Subcutaneous abdominal adipose tissue (tissue), 5 donors: Measurements from ENCODE around the gene EPHA6.

Source experiments
- H3K27ac ChIP-seq: one replicate; pipeline ENCODE4 v1.7.0; 2013; ENCODE audit warnings: low read depth, mild to moderate bottlenecking, inconsistent platforms, low read length, moderate library complexity
- H3K27me3 ChIP-seq, 5 donors: one replicate each; pipeline ENCODE4 v1.7.0; 2013; ENCODE audit warnings: low read length in 5 of 5, inconsistent platforms in 1 of 5; ENCODE audit not compliant: control insufficient read depth in 5 of 5, insufficient read depth in 4 of 5
- H3K36me3 ChIP-seq, 5 donors: one replicate each; pipeline ENCODE4 v1.7.0; 2013; ENCODE audit warnings: low read length in 5 of 5; ENCODE audit not compliant: control insufficient read depth in 5 of 5, insufficient read depth in 5 of 5
- H3K4me1 ChIP-seq, 5 donors: one replicate each; pipeline ENCODE4 v1.7.0; 2013; ENCODE audit warnings: low read length in 5 of 5, mild to moderate bottlenecking in 3 of 5, moderate library complexity in 1 of 5; ENCODE audit not compliant: control insufficient read depth in 5 of 5, insufficient read depth in 5 of 5
- H3K4me3 ChIP-seq, 5 donors: one replicate each; pipeline ENCODE4 v1.7.0; 2013; ENCODE audit warnings: low read length in 5 of 5, low read depth in 1 of 5
- H3K9ac ChIP-seq, 5 donors: one replicate each; pipeline ENCODE4 v1.7.0; 2013; ENCODE audit warnings: low read length in 5 of 5, mild to moderate bottlenecking in 4 of 5, moderate library complexity in 3 of 5
- H3K9me3 ChIP-seq, 5 donors: one replicate each; pipeline ENCODE4 v1.7.0; 2013; ENCODE audit warnings: low read length in 5 of 5; ENCODE audit not compliant: control insufficient read depth in 5 of 5
- donor health status: healthy.
- donor health status: healthy.
- donor health status: healthy.
- donor health status: healthy.
- donor health status: healthy.

The EPHA6 gene

GRCh38 chr3:96833301-96833700 is 18.9 kb downstream of the EPHA6 start:
- Histone ChIP-seq H3K9ac (no peak overlapping the region), H3K4me1 (no peaks in the 10 kb centered on the region), H3K4me3 (no peak overlapping the region), H3K36me3 (no peaks in the 10 kb centered on the region), H3K27me3 (peaks cover 0 to under 1% (median 0%) of the 10 kb centered on the region in 5 donors), H3K9me3 (no peaks in the 10 kb centered on the region), H3K27ac (no peak overlapping the region)

GRCh38 chr3:96836153-96836915 is 21.9 kb downstream of the EPHA6 start:
- Histone ChIP-seq H3K27me3 (no peaks in the 10 kb centered on the region), H3K4me3 (no peak overlapping the region), H3K9ac (no peak overlapping the region), H3K27ac (no peak overlapping the region), H3K9me3 (peaks cover 0 to 2% (median 0%) of the 10 kb centered on the region in 5 donors), H3K4me1 (no peaks in the 10 kb centered on the region), H3K36me3 (no peaks in the 10 kb centered on the region)

DNA sequence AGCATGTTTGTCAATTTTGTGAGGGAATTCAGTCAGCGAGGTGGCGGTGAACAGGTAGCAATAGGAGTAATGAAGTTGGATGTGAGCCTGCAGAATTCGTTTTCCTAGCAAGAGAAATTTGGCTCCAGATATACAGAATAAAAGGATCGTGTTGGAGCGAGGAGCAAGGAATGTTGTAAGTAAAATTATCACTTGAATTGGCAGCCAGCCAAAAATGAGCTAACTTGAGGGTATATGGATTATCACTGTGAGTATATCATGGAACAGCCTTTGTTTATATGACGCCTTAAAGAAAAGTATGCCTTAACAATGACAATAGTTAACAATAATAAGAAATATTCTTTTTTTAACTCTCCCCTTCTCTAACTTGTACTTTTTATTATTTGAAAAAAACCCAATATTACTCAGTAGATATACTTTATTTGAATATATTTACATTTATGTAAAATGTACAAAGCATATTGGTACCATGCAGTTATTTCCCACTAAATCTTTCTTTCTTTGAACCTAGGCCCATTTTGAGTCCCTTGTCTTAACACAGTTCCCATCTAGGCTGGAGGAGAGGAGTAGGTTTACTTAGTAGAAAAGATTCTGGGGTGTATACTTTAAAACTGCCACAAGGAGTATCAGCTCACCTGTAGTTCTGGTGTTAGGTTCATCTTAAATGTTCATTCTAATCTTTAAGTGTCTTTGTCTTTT is 29.3 kb downstream of the EPHA6 start:
- Histone ChIP-seq H3K27ac (no peak overlapping the region), H3K4me3 (no peak overlapping the region), H3K4me1 (no peaks in the 10 kb centered on the region), H3K9ac (no peak overlapping the region), H3K36me3 (no peaks in the 10 kb centered on the region), H3K27me3 (no peaks in the 10 kb centered on the region), H3K9me3 (peaks cover 0 to 2% (median 0%) of the 10 kb centered on the region in 5 donors)

GRCh38 chr3:96844204-96844514 is 29.8 kb downstream of the EPHA6 start:
- Histone ChIP-seq H3K9ac (no peak overlapping the region), H3K36me3 (no peaks in the 10 kb centered on the region), H3K4me1 (no peaks in the 10 kb centered on the region), H3K27ac (no peak overlapping the region), H3K4me3 (no peak overlapping the region), H3K27me3 (no peaks in the 10 kb centered on the region), H3K9me3 (peaks cover 0 to under 1% (median 0%) of the 10 kb centered on the region in 5 donors)

- no peak overlapping the region for H3K4me3 ChIP-seq
- H3K9me3 ChIP-seq: no peaks in the 10 kb centered on the region
- no peak overlapping the region for H3K9ac ChIP-seq
- H3K36me3 ChIP-seq: no peaks in the 10 kb centered on the region
- no peaks in the 10 kb centered on the region for H3K27me3 ChIP-seq
- H3K4me1 ChIP-seq: no peaks in the 10 kb centered on the region
- no peak overlapping the region for H3K27ac ChIP-seq
These were observed 38.5 kb downstream of the EPHA6 start for GRCh38 chr3:96852849-96853248.

- Histone ChIP-seq H3K4me1 (no peaks in the 10 kb centered on the region), H3K9ac (no peak overlapping the region), H3K4me3 (no peak overlapping the region), H3K27me3 (no peaks in the 10 kb centered on the region), H3K27ac (no peak overlapping the region), H3K9me3 (no peaks in the 10 kb centered on the region), H3K36me3 (no peaks in the 10 kb centered on the region)
These were observed 46.5 kb downstream of the EPHA6 start for GRCh38 chr3:96860882-96861281.

- H3K9me3 ChIP-seq: no peaks in the 10 kb centered on the region
- H3K36me3 ChIP-seq: no peaks in the 10 kb centered on the region
- no peak overlapping the region for H3K27ac ChIP-seq
- no peaks in the 10 kb centered on the region for H3K4me1 ChIP-seq
- no peak overlapping the region for H3K4me3 ChIP-seq
- no peaks in the 10 kb centered on the region for H3K27me3 ChIP-seq
- no peak overlapping the region for H3K9ac ChIP-seq
These were observed 48.8 kb downstream of the EPHA6 start for GRCh38 chr3:96863129-96863740.

DNA sequence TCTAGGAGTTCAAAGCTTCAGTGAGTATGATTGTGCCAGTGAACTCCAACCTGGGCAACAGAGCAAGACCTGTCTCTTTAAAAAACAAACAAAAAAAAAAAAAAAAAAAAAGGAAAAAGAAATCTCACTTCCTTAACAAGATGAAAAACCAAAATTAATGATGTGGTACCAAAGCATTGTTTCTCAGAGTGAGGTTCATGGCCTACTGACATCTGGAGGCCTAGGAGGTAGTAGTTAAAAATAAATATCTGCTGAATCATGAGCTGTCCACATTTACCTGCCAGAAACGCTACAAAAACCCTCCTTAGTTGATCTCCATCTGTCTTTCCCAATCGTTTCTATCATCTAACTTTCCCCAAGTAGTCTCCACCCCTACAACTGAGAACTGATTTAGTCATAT is 51.2 kb downstream of the EPHA6 start:
- H3K4me3 ChIP-seq: no peak overlapping the region

GRCh38 chr3:96869316-96869715 is 54.9 kb downstream of the EPHA6 start:
- Histone ChIP-seq H3K27me3 (no peaks in the 10 kb centered on the region), H3K27ac (no peak overlapping the region), H3K9me3 (no peaks in the 10 kb centered on the region), H3K4me3 (no peak overlapping the region), H3K4me1 (no peaks in the 10 kb centered on the region), H3K36me3 (no peaks in the 10 kb centered on the region), H3K9ac (no peak overlapping the region)

More for the DNA sequence above, 51.2 kb downstream of the EPHA6 start:
- H3K4me1 ChIP-seq: no peaks in the 10 kb centered on the region
- no peaks in the 10 kb centered on the region for H3K9me3 ChIP-seq
- H3K36me3 ChIP-seq: no peaks in the 10 kb centered on the region
- no peak overlapping the region for H3K9ac ChIP-seq
- no peak overlapping the region for H3K27ac ChIP-seq
- no peaks in the 10 kb centered on the region for H3K27me3 ChIP-seq

DNA sequence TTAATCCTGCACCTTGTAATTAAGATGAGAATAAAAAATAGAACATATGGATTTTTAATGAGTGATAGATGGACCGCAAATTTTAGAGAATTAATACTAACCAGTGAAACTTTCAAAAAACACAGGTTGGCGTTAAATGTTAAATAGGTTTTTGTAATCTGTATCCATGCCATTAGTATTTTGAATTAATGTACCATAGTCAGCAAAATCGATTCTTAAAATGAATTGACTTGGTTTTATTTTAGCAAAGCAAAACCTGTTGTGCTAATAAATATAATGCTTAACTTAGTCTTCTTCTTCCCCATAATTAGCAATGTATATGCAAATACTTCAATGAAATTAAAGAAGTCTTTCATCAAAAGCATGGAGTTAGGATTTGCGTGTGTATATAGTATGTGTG is 63.1 kb downstream of the EPHA6 start:
- Histone ChIP-seq H3K9me3 (no peaks in the 10 kb centered on the region), H3K27me3 (no peaks in the 10 kb centered on the region), H3K9ac (no peak overlapping the region), H3K36me3 (no peaks in the 10 kb centered on the region), H3K4me1 (no peaks in the 10 kb centered on the region), H3K4me3 (no peak overlapping the region), H3K27ac (no peak overlapping the region)
